D721Med (cell line): ENCODE results near the gene PGAM5.
A peak's percentile ranks its signal among the peaks of the same experiment; 100 is the strongest.
"Not testable (repeated sequence)": the region's sequence is repeated elsewhere in the genome, so short reads cannot be mapped to it uniquely, and the experiment has no call there.

Experiments used
- DNase-seq: peaks from one replicate; pipeline ENCODE4 v3.0.0; 2011; ENCODE audit warnings: low spot score; ENCODE audit not compliant: insufficient read length
- FAIRE-seq: peaks from 2 replicates; lab custom pipeline; 2011; peaks lifted over from hg19 to GRCh38; lab: Jason Lieb, UNC
- CTCF ChIP-seq: IDR thresholded peaks from 2 replicates; pipeline ENCODE4 v1.5.1; 2012; ENCODE audit warnings: mild to moderate bottlenecking, control low read depth; ENCODE audit not compliant: insufficient read depth; ENCODE audit errors: missing control alignments

PGAM5 gene

GRCh38 chr12:132747395-132747794 lies 36.8 kb downstream of the PGAM5 start:
- no peak for FAIRE-seq
- TF ChIP-seq CTCF, result no peak
- DNase-seq, result no peak

DNA sequence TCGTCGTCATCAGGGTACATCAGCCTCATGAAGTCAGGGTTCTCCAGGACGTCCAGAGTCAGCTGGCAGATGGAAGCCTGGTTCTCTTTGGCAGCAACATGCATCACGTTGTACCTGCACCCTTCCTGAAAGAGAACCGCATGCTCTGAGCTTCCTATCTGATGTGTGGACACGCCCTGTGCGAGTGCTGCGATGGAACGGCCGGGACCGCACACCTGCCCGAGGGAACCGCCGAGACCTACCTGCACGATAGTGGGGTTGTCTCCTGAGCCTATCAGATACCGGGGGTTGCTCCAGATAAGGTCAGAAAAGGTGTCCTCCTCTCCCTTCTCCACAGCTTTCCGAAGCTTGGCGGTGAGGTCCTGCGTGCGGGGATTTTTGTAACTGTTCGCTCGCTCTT lies 37.3 kb downstream of the PGAM5 start:
- no peak for TF ChIP-seq CTCF
- DNase-seq (no peak), FAIRE-seq (no peak)

- FAIRE-seq (no peak), DNase-seq (no peak)
- no peak for TF ChIP-seq CTCF
These were observed 37.7 kb downstream of the PGAM5 start for GRCh38 chr12:132748319-132748718.

DNA sequence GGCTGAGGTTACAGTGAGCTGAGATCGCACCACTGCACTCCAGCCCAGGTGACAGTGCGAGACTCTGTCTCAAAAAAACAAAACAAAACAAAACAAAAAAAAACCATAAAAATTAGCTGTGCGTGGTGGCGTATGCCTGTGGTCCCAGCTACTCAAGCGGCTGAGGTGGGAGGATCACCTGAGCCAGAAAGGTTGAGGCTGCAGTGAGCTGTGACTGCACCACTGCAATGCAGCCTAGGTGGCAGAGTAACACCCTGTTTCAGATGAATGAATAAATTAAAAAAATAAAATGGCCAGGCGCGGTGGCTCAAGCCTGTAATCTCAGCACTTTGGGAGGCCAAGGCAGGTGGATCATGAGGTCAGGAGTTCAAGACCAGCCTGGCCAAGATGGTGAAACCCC lies 43.0 kb downstream of the PGAM5 start:
- FAIRE-seq, result not testable (repeated sequence)

DNA sequence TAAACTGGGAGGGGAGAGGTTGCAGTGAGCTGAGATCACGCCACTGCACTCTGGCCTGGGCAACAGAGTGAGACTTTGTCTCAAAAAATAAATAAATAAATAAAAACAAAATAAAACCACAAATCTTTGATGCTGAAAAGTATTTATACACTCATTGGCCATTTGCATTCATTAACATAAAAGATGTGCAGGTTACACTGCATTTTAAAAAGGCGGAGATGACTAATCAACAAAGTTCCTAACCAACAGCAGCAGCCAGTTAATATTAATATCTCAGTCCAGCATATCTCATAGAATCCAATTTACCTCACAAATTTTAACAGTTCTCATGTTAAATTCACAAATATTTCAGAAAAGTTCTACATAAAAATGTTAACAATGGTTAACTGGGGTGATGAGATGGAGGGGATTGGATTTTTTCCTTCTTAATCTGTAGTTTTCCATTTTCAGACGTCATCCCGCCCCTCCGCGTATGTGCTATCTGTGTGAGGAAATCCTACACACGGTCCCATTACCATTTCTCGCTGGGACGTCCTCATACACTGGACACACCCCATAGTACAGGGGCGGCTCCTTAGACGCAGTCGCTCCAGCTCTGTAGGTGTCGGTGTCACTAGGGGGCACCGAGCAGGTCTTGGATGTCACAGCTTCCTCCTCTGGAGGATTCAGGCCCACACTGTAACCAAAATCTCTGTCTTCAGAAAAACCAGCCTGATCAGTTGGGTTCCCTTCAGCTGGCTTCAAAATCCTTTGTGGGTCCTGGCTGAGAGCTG lies 43.7 kb downstream of the PGAM5 start:
- TF ChIP-seq CTCF, result no peak
- DNase-seq, result no peak
- no peak for FAIRE-seq

More for the DNA sequence above, 43.0 kb downstream of the PGAM5 start:
- not testable (repeated sequence) for DNase-seq

- DNase-seq, FAIRE-seq: not testable (repeated sequence)
These were observed 48.2 kb downstream of the PGAM5 start for GRCh38 chr12:132758825-132759224.

GRCh38 chr12:132759359-132759758 lies 48.7 kb downstream of the PGAM5 start:
- no peak for TF ChIP-seq CTCF
- FAIRE-seq (no peak), DNase-seq (no peak)

DNA sequence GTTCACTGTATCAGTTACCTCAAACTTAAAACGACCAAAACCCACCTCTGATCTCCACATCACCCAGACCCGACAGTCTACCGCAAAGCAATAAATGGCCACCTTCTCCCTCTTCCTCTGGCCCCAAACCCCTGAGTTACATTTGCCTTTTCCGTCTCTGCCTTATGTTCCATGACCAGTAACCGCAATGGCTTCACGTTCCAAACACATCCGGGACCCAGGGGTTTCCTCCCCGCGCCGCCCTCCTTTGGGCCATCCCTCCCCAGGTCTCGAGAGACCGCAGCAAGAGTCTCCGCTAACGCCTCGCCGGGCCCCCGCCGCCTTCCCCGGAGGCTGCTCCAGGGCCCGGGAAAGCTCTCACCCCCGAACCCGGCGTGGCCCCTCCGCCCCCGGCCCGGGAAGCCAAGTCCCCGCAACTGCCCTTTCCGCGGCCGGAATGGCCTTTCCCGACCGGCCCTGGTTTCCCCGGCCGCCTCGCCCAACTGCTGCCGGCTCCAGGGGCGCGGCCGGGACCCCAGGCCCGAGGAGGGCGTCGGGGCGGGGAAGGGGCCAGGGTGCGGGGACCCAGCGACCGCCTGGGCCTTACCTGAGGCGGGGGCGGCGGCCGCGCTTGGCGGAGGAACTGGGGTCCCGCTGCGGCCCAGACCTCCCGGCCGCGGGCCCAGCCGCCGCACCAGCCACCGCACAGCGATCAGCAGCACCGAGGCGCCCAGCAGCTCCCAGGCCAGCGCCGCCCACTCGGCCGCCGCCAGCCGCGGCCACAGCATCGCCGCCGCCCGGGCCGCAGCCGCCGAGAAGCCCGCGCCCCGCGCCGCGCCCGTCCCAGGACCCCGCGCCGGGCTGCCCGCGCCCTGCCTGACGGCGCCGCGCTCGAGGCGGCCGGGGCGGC lies 50.6 kb downstream of the PGAM5 start, which contains the start of gene ANKLE2:
TSS of gene ANKLE2 (minus strand) at position 801 of the 889 bp plus-strand sequence. CDS start at position 767, 34 bp downstream.
- FAIRE-seq (no peak), DNase-seq (peak; percentile 41)
- TF ChIP-seq CTCF, result no peak
